GM12878 (cell line): ENCODE results near the gene LBHD1. TPM values are rescaled to one million over a fixed set of nuclear protein-coding genes. Genes with fewer than 3 reads are reported as not detected.

ENCODE experiments used
- BCLAF1 ChIP-seq: fragments of 450-650 bp; IDR thresholded peaks from 2 replicates; pipeline ENCODE4 v1.6.1; 2017; ENCODE audit warnings: antibody characterized with exemption, mild to moderate bottlenecking, moderate library complexity
- CBFB ChIP-seq: IDR thresholded peaks from 2 replicates; pipeline ENCODE4 v1.6.1; 2016; ENCODE audit warnings: antibody characterized with exemption, low read depth
- EGR1 ChIP-seq, 2 experiments: IDR thresholded peaks; 1 replicate in 1 of 2; 2 replicates in 1 of 2; pipeline ENCODE4 v1.6.1; 2011 to 2012; ENCODE audit warnings: low read depth in 2 of 2, low read length in 2 of 2, borderline replicate concordance in 1 of 2, mild to moderate bottlenecking in 1 of 2, moderate library complexity in 1 of 2
- ETV6 ChIP-seq, 2 experiments: fragments of 450-650 bp in 1 of 2; IDR thresholded peaks in 1 of 2; conservative IDR thresholded peaks in 1 of 2; 2 replicates each; pipeline ENCODE4 v1.6.1; 2014; ENCODE audit warnings: antibody characterized with exemption in 1 of 2, borderline replicate concordance in 1 of 2, low read depth in 1 of 2, mild to moderate bottlenecking in 1 of 2, moderate library complexity in 1 of 2
- EZH2 ChIP-seq: IDR thresholded peaks from 2 replicates; pipeline ENCODE4 v1.6.1; 2012; ENCODE audit warnings: low read depth, mild to moderate bottlenecking, control low read depth, inconsistent platforms, low read length, borderline replicate concordance; ENCODE audit not compliant: control insufficient read depth
- GABPA ChIP-seq: IDR thresholded peaks from 2 replicates; pipeline ENCODE4 v1.6.1; 2014; ENCODE audit warnings: antibody characterized with exemption, low read depth, mild to moderate bottlenecking, inconsistent platforms
- KAT2A ChIP-seq: conservative IDR thresholded peaks from 2 replicates; pipeline ENCODE4 v1.6.1; 2011; ENCODE audit warnings: low read depth, low read length; ENCODE audit not compliant: control insufficient read depth
- MEF2B ChIP-seq: fragments of 450-650 bp; IDR thresholded peaks from 2 replicates; pipeline ENCODE4 v1.6.1; 2018; ENCODE audit warnings: mild to moderate bottlenecking, moderate library complexity; ENCODE audit not compliant: partially characterized antibody, poor library complexity, severe bottlenecking
- MXI1 ChIP-seq: fragments of 150-350 bp; IDR thresholded peaks from 2 replicates; pipeline ENCODE4 v1.6.1; 2011; ENCODE audit warnings: low read depth, mild to moderate bottlenecking, inconsistent platforms, low read length, improper control_type of control experiment
- NR2C2 ChIP-seq: IDR thresholded peaks from 2 replicates; pipeline ENCODE4 v1.6.1; 2011; ENCODE audit warnings: borderline replicate concordance, low read depth; ENCODE audit not compliant: control insufficient read depth, insufficient read length
- NR2F1 ChIP-seq: fragments of 450-650 bp; conservative IDR thresholded peaks from 2 replicates; pipeline ENCODE4 v1.6.1; 2017; ENCODE audit warnings: mild to moderate bottlenecking
- NRF1 ChIP-seq: conservative IDR thresholded peaks from 2 replicates; pipeline ENCODE4 v1.6.1; 2011; ENCODE audit warnings: mild to moderate bottlenecking, low read depth, low read length, improper control_type of control experiment
- PAX5 ChIP-seq: IDR thresholded peaks from 2 replicates; pipeline ENCODE4 v1.6.1; 2011; ENCODE audit warnings: low read depth, low read length, borderline replicate concordance
- POLR2A ChIP-seq: IDR thresholded peaks from 2 replicates; pipeline ENCODE4 v1.6.1; 2011; ENCODE audit warnings: low read depth, mild to moderate bottlenecking, low read length
- POLR2AphosphoS2 ChIP-seq: IDR thresholded peaks from 2 replicates; pipeline ENCODE4 v1.6.1; 2011; ENCODE audit warnings: low read depth, mild to moderate bottlenecking, low read length, improper control_type of control experiment, moderate library complexity
- RB1 ChIP-seq: fragments of 450-650 bp; formaldehyde crosslinking; IDR thresholded peaks from 2 replicates; pipeline ENCODE4 v1.6.1; 2017; ENCODE audit warnings: mild to moderate bottlenecking, borderline replicate concordance
- RUNX3 ChIP-seq: IDR thresholded peaks from 2 replicates; pipeline ENCODE4 v1.6.1; 2012; ENCODE audit warnings: low read length, inconsistent platforms
- SIX5 ChIP-seq: IDR thresholded peaks from 2 replicates; pipeline ENCODE4 v1.6.1; 2011; ENCODE audit warnings: mild to moderate bottlenecking, low read depth, low read length, moderate library complexity; ENCODE audit not compliant: severe bottlenecking
- SRF ChIP-seq, 2 experiments: IDR thresholded peaks; 2 replicates each; pipeline ENCODE4 v1.6.1; 2011; ENCODE audit warnings: low read depth in 2 of 2, low read length in 2 of 2, mild to moderate bottlenecking in 1 of 2, moderate library complexity in 1 of 2
- SUPT20H ChIP-seq: IDR thresholded peaks from 2 replicates; pipeline ENCODE4 v1.6.1; 2011; ENCODE audit warnings: low read depth, mild to moderate bottlenecking, low read length, moderate library complexity, borderline replicate concordance; ENCODE audit not compliant: control insufficient read depth
- TCF7 ChIP-seq: IDR thresholded peaks from 2 replicates; pipeline ENCODE4 v1.6.1; 2014; ENCODE audit warnings: antibody characterized with exemption, borderline replicate concordance
- YBX1 ChIP-seq: fragments of 450-650 bp; IDR thresholded peaks from 2 replicates; pipeline ENCODE4 v1.6.1; 2016; ENCODE audit warnings: antibody characterized with exemption
- ZNF24 ChIP-seq: fragments of 450-650 bp; IDR thresholded peaks from 2 replicates; pipeline ENCODE4 v1.6.1; 2017; ENCODE audit warnings: antibody characterized with exemption, mild to moderate bottlenecking
- ZSCAN29 ChIP-seq: fragments of 450-650 bp; IDR thresholded peaks from 2 replicates; pipeline ENCODE4 v1.6.1; 2017; ENCODE audit warnings: mild to moderate bottlenecking, moderate library complexity
- polyA plus RNA-seq, 11 experiments: library from polyadenylated mRNA; depleted of rRNA in 4 of 11; unstranded in 6 of 11; stranded (reverse) in 5 of 11; fragments of >200 nt; fragmentation: Nextera tagmentation in 4 of 11; fragmentation: Illumina TruSeq in 1 of 11; extraction: Ambion mirVana in 4 of 11; extraction: Trizol in 1 of 11; gene quantifications; 1 replicate in 1 of 11; 2 replicates in 10 of 11; pipeline versions ENCODE4 v1.2.1 to v1.2.3, GENCODE V29; 2011 to 2016; ENCODE audit warnings: inconsistent platforms in 2 of 11, missing spikeins in 2 of 11, low read depth in 1 of 11
- total RNA-seq, 4 experiments: library from RNA; depleted of rRNA in 3 of 4; stranded (reverse); fragments of >200 nt in 3 of 4; fragmentation: Illumina TruSeq in 1 of 4; extraction: Trizol in 1 of 4; gene quantifications; 2 replicates each; pipeline versions ENCODE4 v1.2.1 to v1.2.3, GENCODE V29; 2013 to 2021
- TF ChIP-seq, protein P1 (sequence below): fragments of 450-650 bp; IDR thresholded peaks from 2 replicates; pipeline ENCODE4 v1.6.1; 2014; ENCODE audit warnings: mild to moderate bottlenecking
- TF ChIP-seq, protein P2 (sequence below): IDR thresholded peaks from 2 replicates; pipeline ENCODE4 v1.6.1; 2011; ENCODE audit warnings: mild to moderate bottlenecking, low read depth, low read length, moderate library complexity; ENCODE audit not compliant: insufficient replicate concordance

The LBHD1 gene
- total and polyA plus RNA-seq, 10 of the 15 experiments (the other 5 are each of a cell fraction or from before 2014, with no cell fraction given) = 0.79 to 12.0 (median 7.6) TPM

GRCh38 chr11:62709247-62710000 lies 37.4 kb upstream of the LBHD1 start (continued):
- TF ChIP-seq ZSCAN29 (no peak), BCLAF1 (no peak), EZH2 (no peak), TCF7 (no peak; the same call in 1 of the 2 replicates), RUNX3 (peak; percentile 58), POLR2AphosphoS2 (peak; percentile 93), RB1 (peak; percentile 52; the same call in 1 of the 2 replicates), SUPT20H (no peak), YBX1 (no peak), POLR2A (peak; percentile 72), GABPA (peak; percentile 81), PAX5 (0 out of 2 replicates have a peak, but pooled peaks have one; percentile 46), KAT2A (no peak), NRF1 (no peak), NR2F1 (0 out of 2 replicates have a peak, but pooled peaks have one; percentile 23), MEF2B (no peak), ZNF24 (no peak), SRF (IDR thresholded peaks at IDR 0.05; ENCODE audit: low read depth in 2 of 2, low read length in 2 of 2) (peak; percentile 83 to 93), MXI1 (no peak; the same call in none of the 2 replicates), EGR1 (IDR thresholded peaks at IDR 0.05; ENCODE audit: borderline replicate concordance in 1 of 2, low read depth in 2 of 2, low read length in 2 of 2) (no peak), SIX5 (peak; percentile 84), NR2C2 (no peak), CBFB (no peak), ETV6 (conservative IDR thresholded peaks at IDR 0.05 in 1 of 2, IDR thresholded peaks at IDR 0.05 in 1 of 2; ENCODE audit: borderline replicate concordance in 1 of 2, low read depth in 1 of 2) (no peak)
- TF ChIP-seq, protein P1, sequence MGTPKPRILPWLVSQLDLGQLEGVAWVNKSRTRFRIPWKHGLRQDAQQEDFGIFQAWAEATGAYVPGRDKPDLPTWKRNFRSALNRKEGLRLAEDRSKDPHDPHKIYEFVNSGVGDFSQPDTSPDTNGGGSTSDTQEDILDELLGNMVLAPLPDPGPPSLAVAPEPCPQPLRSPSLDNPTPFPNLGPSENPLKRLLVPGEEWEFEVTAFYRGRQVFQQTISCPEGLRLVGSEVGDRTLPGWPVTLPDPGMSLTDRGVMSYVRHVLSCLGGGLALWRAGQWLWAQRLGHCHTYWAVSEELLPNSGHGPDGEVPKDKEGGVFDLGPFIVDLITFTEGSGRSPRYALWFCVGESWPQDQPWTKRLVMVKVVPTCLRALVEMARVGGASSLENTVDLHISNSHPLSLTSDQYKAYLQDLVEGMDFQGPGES = peak; percentile 51; the same call in 1 of the 2 replicates
- TF ChIP-seq, protein P2, sequence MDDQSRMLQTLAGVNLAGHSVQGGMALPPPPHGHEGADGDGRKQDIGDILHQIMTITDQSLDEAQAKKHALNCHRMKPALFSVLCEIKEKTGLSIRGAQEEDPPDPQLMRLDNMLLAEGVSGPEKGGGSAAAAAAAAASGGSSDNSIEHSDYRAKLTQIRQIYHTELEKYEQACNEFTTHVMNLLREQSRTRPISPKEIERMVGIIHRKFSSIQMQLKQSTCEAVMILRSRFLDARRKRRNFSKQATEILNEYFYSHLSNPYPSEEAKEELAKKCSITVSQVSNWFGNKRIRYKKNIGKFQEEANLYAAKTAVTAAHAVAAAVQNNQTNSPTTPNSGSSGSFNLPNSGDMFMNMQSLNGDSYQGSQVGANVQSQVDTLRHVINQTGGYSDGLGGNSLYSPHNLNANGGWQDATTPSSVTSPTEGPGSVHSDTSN = peak; percentile 38
